ENCODE data around the gene SRCAP.
A peak's percentile ranks its signal among the peaks of the same experiment; 100 is the strongest.

The SRCAP gene

DNA sequence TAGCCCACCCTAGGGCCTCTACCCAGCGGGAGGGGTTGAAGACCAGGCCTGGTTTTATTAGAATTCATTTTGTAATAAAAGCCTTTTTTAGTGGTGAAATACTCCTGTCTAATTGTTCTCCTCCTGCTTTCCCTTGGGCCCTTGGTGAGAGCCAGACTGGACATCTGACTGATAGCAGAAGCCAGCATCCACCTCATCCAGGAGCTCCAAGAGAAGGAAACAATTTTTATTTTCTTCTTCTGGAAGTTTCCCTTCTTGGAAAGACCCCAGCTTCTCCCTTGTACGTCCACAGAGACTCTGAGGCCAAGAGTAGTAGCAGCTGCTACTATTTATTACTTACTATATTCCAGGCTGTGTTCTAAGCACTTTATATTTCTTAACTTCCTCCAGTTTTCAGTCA is 45.2 kb downstream of the SRCAP start:
- Histone ChIP-seq H3K4me1 (ENCODE audit: control insufficient read depth, insufficient read depth, low read length) (no peaks in the 10 kb centered on the region), H3K4me3 (ENCODE audit: insufficient read depth, low read depth, low read length) (no peak overlapping the region), H3K36me3 (ENCODE audit: control insufficient read depth, insufficient read depth, low read length) (peaks cover 5% of the 10 kb centered on the region), H3K9me3 (ENCODE audit: control insufficient read depth, low read length) (no peaks in the 10 kb centered on the region), H3K27ac (ENCODE audit: insufficient read depth, low read depth, low read length, poor library complexity, severe bottlenecking) (no peak overlapping the region), H3K27me3 (ENCODE audit: control insufficient read depth, insufficient read depth, low read length, poor library complexity, severe bottlenecking) (no peaks in the 10 kb centered on the region)
- WGBS, 2 experiments: 83 to 100% methylated on average over 1 to 2 of the region's 2 CpGs

- Histone ChIP-seq H3K4me1 (ENCODE audit: control insufficient read depth, insufficient read depth, low read length) (no peaks in the 10 kb centered on the region), H3K4me3 (ENCODE audit: insufficient read depth, low read depth, low read length) (no peak overlapping the region), H3K36me3 (ENCODE audit: control insufficient read depth, insufficient read depth, low read length) (peaks cover 3% of the 10 kb centered on the region), H3K27ac (ENCODE audit: insufficient read depth, low read depth, low read length, poor library complexity, severe bottlenecking) (no peak overlapping the region), H3K27me3 (ENCODE audit: control insufficient read depth, insufficient read depth, low read length, poor library complexity, severe bottlenecking) (no peaks in the 10 kb centered on the region), H3K9me3 (ENCODE audit: control insufficient read depth, low read length) (no peaks in the 10 kb centered on the region)
- 90 to 94% methylated on average over 2 of the region's 2 CpGs for WGBS, 2 experiments
Measured at GRCh38 chr16:30745082-30745481, 46.1 kb downstream of the SRCAP start.

DNA sequence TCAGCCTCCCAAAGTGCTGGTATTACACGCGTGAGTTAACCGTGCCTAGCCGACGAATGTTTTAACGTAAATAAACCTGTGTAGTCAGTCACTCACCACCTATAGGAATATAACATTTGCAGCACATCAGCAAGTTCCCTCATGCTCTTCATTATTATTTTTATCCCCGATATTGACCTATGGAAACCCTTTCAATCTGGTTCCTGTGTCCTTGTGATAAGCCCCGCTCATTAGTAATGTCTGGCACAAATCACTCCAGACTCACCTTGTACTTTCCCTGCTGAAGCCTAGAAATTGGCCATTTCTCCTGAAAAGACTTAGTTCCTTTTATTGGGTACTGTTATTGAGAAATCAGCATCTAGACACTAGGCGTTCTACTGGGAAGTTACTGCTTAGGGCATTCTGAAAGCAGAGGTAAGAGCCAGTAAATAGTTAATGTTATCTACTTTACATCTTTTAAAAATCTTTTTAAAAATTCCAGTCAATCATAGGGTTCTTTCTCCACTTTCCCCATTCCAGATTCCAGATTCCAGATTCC is 47.7 kb downstream of the SRCAP start:
- WGBS, 2 experiments: 94 to 95% methylated on average over 9 of the region's 9 CpGs
- Histone ChIP-seq H3K27ac (ENCODE audit: insufficient read depth, low read depth, low read length, poor library complexity, severe bottlenecking) (no peak overlapping the region), H3K36me3 (ENCODE audit: control insufficient read depth, insufficient read depth, low read length) (peaks cover 11% of the 10 kb centered on the region)

GRCh38 chr16:30747331-30747730 is 48.4 kb downstream of the SRCAP start:
- no peaks in the 10 kb centered on the region for H3K9me3 ChIP-seq (ENCODE audit: control insufficient read depth, low read length)
- no peak overlapping the region for H3K27ac ChIP-seq (ENCODE audit: insufficient read depth, low read depth, low read length, poor library complexity, severe bottlenecking)
- no peaks in the 10 kb centered on the region for H3K27me3 ChIP-seq (ENCODE audit: control insufficient read depth, insufficient read depth, low read length, poor library complexity, severe bottlenecking)
- H3K36me3 ChIP-seq (ENCODE audit: control insufficient read depth, insufficient read depth, low read length): peaks cover 8% of the 10 kb centered on the region
- H3K4me1 ChIP-seq (ENCODE audit: control insufficient read depth, insufficient read depth, low read length): no peaks in the 10 kb centered on the region
- WGBS, 2 experiments: 77 to 84% methylated on average over 3 of the region's 3 CpGs
- H3K4me3 ChIP-seq (ENCODE audit: insufficient read depth, low read depth, low read length): peak overlapping the region; percentile 57

More for the DNA sequence above, 47.7 kb downstream of the SRCAP start:
- H3K9me3 ChIP-seq (ENCODE audit: control insufficient read depth, low read length): no peaks in the 10 kb centered on the region
- H3K4me1 ChIP-seq (ENCODE audit: control insufficient read depth, insufficient read depth, low read length): no peaks in the 10 kb centered on the region
- no peak overlapping the region for H3K4me3 ChIP-seq (ENCODE audit: insufficient read depth, low read depth, low read length)
- H3K27me3 ChIP-seq (ENCODE audit: control insufficient read depth, insufficient read depth, low read length, poor library complexity, severe bottlenecking): no peaks in the 10 kb centered on the region

- WGBS, 2 experiments: 9% methylated on average over 60 of the region's 60 CpGs
- H3K4me1 ChIP-seq (ENCODE audit: control insufficient read depth, insufficient read depth, low read length): no peaks in the 10 kb centered on the region
- H3K9me3 ChIP-seq (ENCODE audit: control insufficient read depth, low read length): no peaks in the 10 kb centered on the region
- H3K27me3 ChIP-seq (ENCODE audit: control insufficient read depth, insufficient read depth, low read length, poor library complexity, severe bottlenecking): no peaks in the 10 kb centered on the region
- H3K4me3 ChIP-seq (ENCODE audit: insufficient read depth, low read depth, low read length): peak within 1 kb of the TSS; percentile 57
- H3K27ac ChIP-seq (ENCODE audit: insufficient read depth, low read depth, low read length, poor library complexity, severe bottlenecking): peak within 1 kb of the TSS; percentile 74
- peaks cover 10% of the 10 kb centered on the region for H3K36me3 ChIP-seq (ENCODE audit: control insufficient read depth, insufficient read depth, low read length)
Measured at GRCh38 chr16:30747799-30748633, 49.0 kb downstream of the SRCAP start, which contains the start of gene PHKG2. PHKG2 (plus strand) TSS chr16:30748425; CDS start chr16:30748821, 396 bp downstream.

GRCh38 chr16:30748634-30749445 is 49.9 kb downstream of the SRCAP start:
- H3K4me1 ChIP-seq (ENCODE audit: control insufficient read depth, insufficient read depth, low read length): no peaks in the 10 kb centered on the region
- no peaks in the 10 kb centered on the region for H3K27me3 ChIP-seq (ENCODE audit: control insufficient read depth, insufficient read depth, low read length, poor library complexity, severe bottlenecking)
- peak overlapping the region; percentile 57 for H3K4me3 ChIP-seq (ENCODE audit: insufficient read depth, low read depth, low read length)
- peaks cover 19% of the 10 kb centered on the region for H3K36me3 ChIP-seq (ENCODE audit: control insufficient read depth, insufficient read depth, low read length)
- no peak overlapping the region for H3K27ac ChIP-seq (ENCODE audit: insufficient read depth, low read depth, low read length, poor library complexity, severe bottlenecking)
- H3K9me3 ChIP-seq (ENCODE audit: control insufficient read depth, low read length): no peaks in the 10 kb centered on the region
- 18% methylated on average over 35 to 36 of the region's 36 CpGs for WGBS, 2 experiments

DNA sequence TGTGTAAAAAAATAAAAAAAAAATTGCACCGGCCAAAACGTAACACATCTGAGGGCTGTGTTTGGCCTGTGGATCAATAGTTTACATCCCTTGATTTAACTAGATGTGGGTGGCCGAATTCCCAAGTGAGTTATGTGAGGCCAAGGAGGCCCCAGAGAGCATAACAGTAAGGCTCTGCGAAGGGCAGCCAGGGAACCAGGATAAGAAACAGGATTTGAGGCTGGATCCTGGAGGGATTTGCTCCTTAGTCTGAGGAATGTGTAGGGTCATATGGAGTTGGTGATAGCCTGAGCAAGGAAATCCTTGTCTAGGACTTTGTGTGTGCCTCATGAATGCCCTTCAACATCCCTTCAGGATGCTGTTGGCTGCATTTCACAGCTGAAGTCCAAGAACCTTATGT is 51.2 kb downstream of the SRCAP start:
- WGBS, 2 experiments: 94 to 95% methylated on average over 4 of the region's 4 CpGs
- Histone ChIP-seq H3K36me3 (ENCODE audit: control insufficient read depth, insufficient read depth, low read length) (peaks cover 20% of the 10 kb centered on the region), H3K27me3 (ENCODE audit: control insufficient read depth, insufficient read depth, low read length, poor library complexity, severe bottlenecking) (no peaks in the 10 kb centered on the region), H3K27ac (ENCODE audit: insufficient read depth, low read depth, low read length, poor library complexity, severe bottlenecking) (no peak overlapping the region), H3K4me3 (ENCODE audit: insufficient read depth, low read depth, low read length) (no peak overlapping the region), H3K4me1 (ENCODE audit: control insufficient read depth, insufficient read depth, low read length) (no peaks in the 10 kb centered on the region), H3K9me3 (ENCODE audit: control insufficient read depth, low read length) (no peaks in the 10 kb centered on the region)

GRCh38 chr16:30750876-30751465 is 52.0 kb downstream of the SRCAP start:
- WGBS, 2 experiments: 94 to 95% methylated on average over 20 of the region's 20 CpGs
- Histone ChIP-seq H3K27me3 (ENCODE audit: control insufficient read depth, insufficient read depth, low read length, poor library complexity, severe bottlenecking) (no peaks in the 10 kb centered on the region), H3K4me1 (ENCODE audit: control insufficient read depth, insufficient read depth, low read length) (no peaks in the 10 kb centered on the region), H3K4me3 (ENCODE audit: insufficient read depth, low read depth, low read length) (no peak overlapping the region), H3K9me3 (ENCODE audit: control insufficient read depth, low read length) (no peaks in the 10 kb centered on the region), H3K27ac (ENCODE audit: insufficient read depth, low read depth, low read length, poor library complexity, severe bottlenecking) (no peak overlapping the region), H3K36me3 (ENCODE audit: control insufficient read depth, insufficient read depth, low read length) (peaks cover 20% of the 10 kb centered on the region)

- 94 to 95% methylated on average over 4 of the region's 4 CpGs for WGBS, 2 experiments
- Histone ChIP-seq H3K4me3 (ENCODE audit: insufficient read depth, low read depth, low read length) (no peak overlapping the region), H3K4me1 (ENCODE audit: control insufficient read depth, insufficient read depth, low read length) (no peaks in the 10 kb centered on the region), H3K27ac (ENCODE audit: insufficient read depth, low read depth, low read length, poor library complexity, severe bottlenecking) (no peak overlapping the region), H3K9me3 (ENCODE audit: control insufficient read depth, low read length) (no peaks in the 10 kb centered on the region), H3K36me3 (ENCODE audit: control insufficient read depth, insufficient read depth, low read length) (peaks cover 26% of the 10 kb centered on the region), H3K27me3 (ENCODE audit: control insufficient read depth, insufficient read depth, low read length, poor library complexity, severe bottlenecking) (no peaks in the 10 kb centered on the region)
Measured at GRCh38 chr16:30753596-30753995, 54.6 kb downstream of the SRCAP start.

Data from ectodermal cell (in vitro differentiated cells).